IMR-90 (cell line): ENCODE data around the gene NXPH1. TPM values are rescaled to one million over a fixed set of nuclear protein-coding genes. Genes with fewer than 3 reads are reported as not detected.

Source experiments
- ATAC-seq: fragments of 200-7000 bp; cut with Tn5 transposase; 2 replicates; pipeline ENCODE4 v1.9.1; 2020; ENCODE audit warnings: low read depth, mild to moderate bottlenecking, moderate library complexity
- BruUV-seq: library from RNA; stranded (reverse); fragments of 400-500 nt; replicated peaks from 2 replicates; lab custom pipeline; 2021; lab: Mats Ljungman, UMichigan
- CTCF ChIA-PET: fragments of 300-600 bp; formaldehyde crosslinking; extraction: SDS; loops from one replicate; lab custom pipeline; 2021; ENCODE audit warnings: antibody characterized with exemption; lab: Yijun Ruan, JAX
- POLR2A ChIA-PET: fragments of 300-600 bp; sonication (Branson Sonifier 250); formaldehyde crosslinking; loops from one replicate; lab custom pipeline; 2022; ENCODE audit warnings: antibody characterized with exemption; ENCODE audit not compliant: unreplicated experiment; lab: Charles Lee
- DNase-seq: peaks from one replicate; pipeline ENCODE4 v3.0.0; 2013
- H2AFZ ChIP-seq: replicated peaks from 2 replicates; pipeline ENCODE3; 2013; ENCODE audit warnings: low read length, mild to moderate bottlenecking; ENCODE audit not compliant: poor library complexity
- H2AK5ac ChIP-seq: 2 replicates; pipeline ENCODE4 v1.6.1; 2013; ENCODE audit warnings: low read depth, low read length, inconsistent platforms
- H2AK9ac ChIP-seq: replicated peaks from 2 replicates; pipeline ENCODE3; 2013; ENCODE audit warnings: mild to moderate bottlenecking, low read depth, low read length, moderate library complexity; ENCODE audit not compliant: poor library complexity
- H2BK120ac ChIP-seq: 2 replicates; pipeline ENCODE4 v1.6.1; 2013; ENCODE audit warnings: low read depth, low read length, inconsistent platforms
- H2BK15ac ChIP-seq: 3 replicates; pipeline ENCODE4 v1.6.1; 2013; ENCODE audit warnings: low read depth, low read length, inconsistent platforms
- H2BK20ac ChIP-seq: 2 replicates; pipeline ENCODE4 v1.6.1; 2013; ENCODE audit warnings: low read depth, mild to moderate bottlenecking, inconsistent platforms, low read length, moderate library complexity
- H2BK5ac ChIP-seq: 2 replicates; pipeline ENCODE4 v1.6.1; 2013; ENCODE audit warnings: mild to moderate bottlenecking, low read depth, low read length, inconsistent platforms; ENCODE audit not compliant: poor library complexity, severe bottlenecking
- H3K14ac ChIP-seq: replicated peaks from 2 replicates; pipeline ENCODE4 v1.6.1; 2013; ENCODE audit warnings: low read depth, low read length, inconsistent platforms
- H3K18ac ChIP-seq: 2 replicates; pipeline ENCODE4 v1.6.1; 2013; ENCODE audit warnings: low read depth, low read length, control low read depth
- H3K23ac ChIP-seq: 2 replicates; pipeline ENCODE4 v1.6.1; 2013; ENCODE audit warnings: low read depth, low read length, inconsistent platforms
- H3K27ac ChIP-seq: 2 replicates; pipeline ENCODE4 v1.5.1; 2013; ENCODE audit warnings: mild to moderate bottlenecking, control low read depth, low read length; ENCODE audit not compliant: insufficient read depth
- H3K27me3 ChIP-seq: 2 replicates; pipeline ENCODE4 v1.6.1; 2013; ENCODE audit warnings: low read length; ENCODE audit not compliant: control insufficient read depth, insufficient read depth
- H3K36me3 ChIP-seq: 2 replicates; pipeline ENCODE4 v1.6.1; 2013; ENCODE audit warnings: low read length, mixed read lengths; ENCODE audit not compliant: control insufficient read depth, insufficient read depth
- H3K4ac ChIP-seq: 2 replicates; pipeline ENCODE4 v1.6.1; 2013; ENCODE audit warnings: low read depth, low read length, inconsistent platforms
- H3K4me1 ChIP-seq: 2 replicates; pipeline ENCODE4 v1.6.1; 2013; ENCODE audit warnings: low read length, mixed read lengths; ENCODE audit not compliant: control insufficient read depth, insufficient read depth
- H3K4me2 ChIP-seq: 2 replicates; pipeline ENCODE4 v1.6.1; 2013; ENCODE audit warnings: low read depth, mild to moderate bottlenecking, control low read depth, low read length, moderate library complexity
- H3K4me3 ChIP-seq: 2 replicates; pipeline ENCODE4 v1.5.1; 2013; ENCODE audit warnings: low read depth, mild to moderate bottlenecking, control low read depth, low read length, moderate library complexity; ENCODE audit not compliant: insufficient read depth
- H3K56ac ChIP-seq: 2 replicates; pipeline ENCODE4 v1.6.1; 2013; ENCODE audit warnings: low read length, inconsistent platforms; ENCODE audit not compliant: insufficient read depth; ENCODE audit errors: extremely low read depth
- H3K79me1 ChIP-seq, 2 experiments: 2 replicates each; pipeline ENCODE4 v1.6.1; 2013; ENCODE audit warnings: low read length in 2 of 2, inconsistent platforms in 1 of 2, low read depth in 1 of 2
- H3K9ac ChIP-seq: 2 replicates; pipeline ENCODE4 v1.6.1; 2013; ENCODE audit warnings: low read depth, low read length, control low read depth
- H3K9me1 ChIP-seq: 2 replicates; pipeline ENCODE4 v1.6.1; 2013; ENCODE audit warnings: low read length, inconsistent platforms; ENCODE audit not compliant: insufficient read depth
- H3K9me3 ChIP-seq: 2 replicates; pipeline ENCODE4 v1.6.1; 2013; ENCODE audit warnings: low read length; ENCODE audit not compliant: control insufficient read depth, insufficient read depth
- H4K20me1 ChIP-seq: 2 replicates; pipeline ENCODE4 v1.6.1; 2013; ENCODE audit warnings: low read length, inconsistent platforms; ENCODE audit not compliant: insufficient read depth
- H4K5ac ChIP-seq: 2 replicates; pipeline ENCODE4 v1.6.1; 2013; ENCODE audit warnings: mild to moderate bottlenecking, low read depth, low read length, control low read depth
- H4K8ac ChIP-seq, 2 experiments: 2 replicates each; pipeline ENCODE4 v1.6.1; 2013; ENCODE audit warnings: low read depth in 2 of 2, low read length in 2 of 2, control low read depth in 1 of 2, inconsistent platforms in 1 of 2
- H4K91ac ChIP-seq: 2 replicates; pipeline ENCODE4 v1.6.1; 2013; ENCODE audit warnings: low read depth, low read length, inconsistent platforms; ENCODE audit not compliant: insufficient read depth
- BHLHE40 ChIP-seq: fragments of 150-350 bp; IDR thresholded peaks from 2 replicates; pipeline ENCODE4 v1.6.1; 2016; ENCODE audit warnings: mild to moderate bottlenecking, low read depth, low read length
- CEBPB ChIP-seq: IDR thresholded peaks from 2 replicates; pipeline ENCODE4 v1.6.1; 2012; ENCODE audit warnings: low read depth, low read length, improper control_type of control experiment
- CHD1 ChIP-seq: IDR thresholded peaks from 2 replicates; pipeline ENCODE4 v1.6.1; 2012; ENCODE audit warnings: low read depth, low read length, improper control_type of control experiment
- FOS ChIP-seq: fragments of 150-350 bp; IDR thresholded peaks from 2 replicates; pipeline ENCODE4 v1.6.1; 2016; ENCODE audit warnings: low read depth, low read length
- MAFK ChIP-seq: IDR thresholded peaks from 2 replicates; pipeline ENCODE4 v1.6.1; 2012; ENCODE audit warnings: low read depth, low read length, improper control_type of control experiment
- MAZ ChIP-seq: IDR thresholded peaks from 2 replicates; pipeline ENCODE4 v1.6.1; 2012; ENCODE audit warnings: low read depth, mild to moderate bottlenecking, low read length, improper control_type of control experiment, moderate library complexity, borderline replicate concordance
- MXI1 ChIP-seq: IDR thresholded peaks from 2 replicates; pipeline ENCODE4 v1.6.1; 2012; ENCODE audit warnings: low read depth, mild to moderate bottlenecking, low read length, moderate library complexity, borderline replicate concordance
- NFE2L2 ChIP-seq: fragments of 150-350 bp; IDR thresholded peaks from 2 replicates; pipeline ENCODE4 v1.6.1; 2016; ENCODE audit warnings: low read depth, mild to moderate bottlenecking, low read length
- POLR2A ChIP-seq: IDR thresholded peaks from 2 replicates; pipeline ENCODE4 v1.6.1; 2012; ENCODE audit warnings: mild to moderate bottlenecking, low read depth, low read length
- RAD21 ChIP-seq: IDR thresholded peaks from 2 replicates; pipeline ENCODE4 v1.6.1; 2012; ENCODE audit warnings: low read length, improper control_type of control experiment
- RCOR1 ChIP-seq: IDR thresholded peaks from 2 replicates; pipeline ENCODE4 v1.6.1; 2012; ENCODE audit warnings: mild to moderate bottlenecking, low read length, improper control_type of control experiment; ENCODE audit not compliant: insufficient replicate concordance
- RFX5 ChIP-seq: IDR thresholded peaks from 2 replicates; pipeline ENCODE4 v1.8.0; 2012; ENCODE audit warnings: low read depth, mild to moderate bottlenecking, low read length, moderate library complexity
- SMC3 ChIP-seq: fragments of 150-350 bp; IDR thresholded peaks from 2 replicates; pipeline ENCODE4 v1.6.1; 2016; ENCODE audit warnings: low read depth, mild to moderate bottlenecking, antibody characterized with exemption, low read length, moderate library complexity
- WGBS, 2 experiments: methylation state at CpG; one replicate each; pipeline versions ENCODE4 v1.1.5 to v1.1.7; 2013; ENCODE audit warnings: missing lambda C conversion rate in 2 of 2; ENCODE audit not compliant: insufficient read length in 1 of 2; ENCODE audit errors: extremely low coverage in 2 of 2; 5-methylcytosine and 5-hydroxymethylcytosine counted together
- dilution Hi-C: fragments of 300-500 bp; cut with HindIII; formaldehyde crosslinking; loops from one replicate; pipeline ENCODE4 v1.14.3; 2018; ENCODE audit warnings: low sequenced_read_pairs; ENCODE audit not compliant: unreplicated experiment
- in situ Hi-C: fragments of 300-500 bp; cut with MboI; formaldehyde crosslinking; loops from 3 replicates; pipeline ENCODE4 v1.14.3; 2019; ENCODE audit warnings: low sequenced_read_pairs, inconsistent platforms, mixed read lengths
- intact Hi-C: fragments of 100-400 bp; cut with micrococcal nuclease; formaldehyde crosslinking; loops from 2 replicates; pipeline ENCODE4 v1.10.0; 2022
- polyA plus RNA-seq, 3 experiments: library from polyadenylated mRNA; depleted of rRNA; stranded (reverse); fragments of >200 nt; gene quantifications; 2 replicates each; pipeline ENCODE4 v1.2.3, GENCODE V29; 2012; ENCODE audit warnings: low replicate concordance in 1 of 3
- total RNA-seq: library from RNA; depleted of rRNA; stranded (reverse); fragments of >200 nt; gene quantifications from 2 replicates; pipeline ENCODE4 v1.2.3, GENCODE V29; 2012
- TF ChIP-seq, protein P1 (sequence below): fragments of 150-350 bp; IDR thresholded peaks from 2 replicates; pipeline ENCODE4 v1.6.1; 2016; ENCODE audit warnings: low read depth, mild to moderate bottlenecking, low read length, moderate library complexity, borderline replicate concordance
- TF ChIP-seq, protein P2 (sequence below): conservative IDR thresholded peaks from 2 replicates; pipeline ENCODE4 v1.5.1; 2012; ENCODE audit warnings: mild to moderate bottlenecking, low read depth, low read length, improper control_type of control experiment
- TF ChIP-seq, protein P3 (sequence below): fragments of 150-350 bp; IDR thresholded peaks from 2 replicates; pipeline ENCODE4 v1.6.1; 2017; ENCODE audit warnings: mild to moderate bottlenecking, antibody characterized with exemption, low read length, low read depth

The NXPH1 gene
- total and polyA plus RNA-seq, 2 of the 4 experiments (the other 2 are of a cell fraction): not detected

DNA sequence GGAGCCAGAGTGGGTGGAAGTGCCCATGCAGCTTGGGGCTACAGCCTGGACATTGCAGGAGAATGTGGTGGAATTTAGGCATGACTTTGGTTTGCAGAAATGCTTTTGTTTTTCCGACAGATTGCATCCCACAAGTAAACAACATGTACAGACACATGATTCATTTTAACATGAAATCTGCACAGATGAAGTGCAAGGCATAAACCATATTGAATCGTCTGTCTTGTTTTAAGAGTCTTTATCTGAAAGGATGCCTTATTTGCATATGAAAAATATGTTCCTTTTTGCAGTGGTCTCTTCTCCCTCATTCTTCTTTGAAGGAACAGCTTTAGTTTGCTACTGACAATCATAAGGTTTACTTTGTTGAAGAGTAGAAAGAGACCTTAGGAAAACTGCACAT lies 94.9 kb downstream of the NXPH1 start:
- no peak overlapping the region for H3K4me2 ChIP-seq
- H3K9me1 ChIP-seq: no peaks in the 10 kb centered on the region
- ChIA-PET CTCF (no interaction called here), POLR2A (no interaction called here)
- DNase-seq (no peak), ATAC-seq (no peak)
- H4K20me1 ChIP-seq: no peaks in the 10 kb centered on the region
- WGBS, 2 experiments: no CpG with 5 or more reads among the region's 2 CpGs
- no peak overlapping the region for H3K23ac ChIP-seq
- no peak overlapping the region for H2AFZ ChIP-seq
- H4K5ac ChIP-seq: no peak overlapping the region
- H3K27ac ChIP-seq: no peak overlapping the region
- dilution Hi-C loops: no loop called here
- H2BK15ac ChIP-seq: no peak overlapping the region
- no peak overlapping the region for H3K56ac ChIP-seq
- no peak overlapping the region for H2BK120ac ChIP-seq
- no peak overlapping the region for H2BK20ac ChIP-seq
- no peak overlapping the region for H3K14ac ChIP-seq
- H2BK5ac ChIP-seq: no peak overlapping the region
- H3K27me3 ChIP-seq: no peaks in the 10 kb centered on the region
- no peak for TF ChIP-seq CHD1
- no peak for TF ChIP-seq SMC3
- no peak for TF ChIP-seq MXI1
- no peak for TF ChIP-seq RFX5
- TF ChIP-seq MAFK: no peak
- no peak for TF ChIP-seq BHLHE40
- no peak for TF ChIP-seq RAD21
- no peak for TF ChIP-seq FOS
- TF ChIP-seq, protein P1, sequence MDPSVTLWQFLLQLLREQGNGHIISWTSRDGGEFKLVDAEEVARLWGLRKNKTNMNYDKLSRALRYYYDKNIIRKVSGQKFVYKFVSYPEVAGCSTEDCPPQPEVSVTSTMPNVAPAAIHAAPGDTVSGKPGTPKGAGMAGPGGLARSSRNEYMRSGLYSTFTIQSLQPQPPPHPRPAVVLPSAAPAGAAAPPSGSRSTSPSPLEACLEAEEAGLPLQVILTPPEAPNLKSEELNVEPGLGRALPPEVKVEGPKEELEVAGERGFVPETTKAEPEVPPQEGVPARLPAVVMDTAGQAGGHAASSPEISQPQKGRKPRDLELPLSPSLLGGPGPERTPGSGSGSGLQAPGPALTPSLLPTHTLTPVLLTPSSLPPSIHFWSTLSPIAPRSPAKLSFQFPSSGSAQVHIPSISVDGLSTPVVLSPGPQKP: no peak
- no peak for TF ChIP-seq RCOR1
- TF ChIP-seq, protein P2, sequence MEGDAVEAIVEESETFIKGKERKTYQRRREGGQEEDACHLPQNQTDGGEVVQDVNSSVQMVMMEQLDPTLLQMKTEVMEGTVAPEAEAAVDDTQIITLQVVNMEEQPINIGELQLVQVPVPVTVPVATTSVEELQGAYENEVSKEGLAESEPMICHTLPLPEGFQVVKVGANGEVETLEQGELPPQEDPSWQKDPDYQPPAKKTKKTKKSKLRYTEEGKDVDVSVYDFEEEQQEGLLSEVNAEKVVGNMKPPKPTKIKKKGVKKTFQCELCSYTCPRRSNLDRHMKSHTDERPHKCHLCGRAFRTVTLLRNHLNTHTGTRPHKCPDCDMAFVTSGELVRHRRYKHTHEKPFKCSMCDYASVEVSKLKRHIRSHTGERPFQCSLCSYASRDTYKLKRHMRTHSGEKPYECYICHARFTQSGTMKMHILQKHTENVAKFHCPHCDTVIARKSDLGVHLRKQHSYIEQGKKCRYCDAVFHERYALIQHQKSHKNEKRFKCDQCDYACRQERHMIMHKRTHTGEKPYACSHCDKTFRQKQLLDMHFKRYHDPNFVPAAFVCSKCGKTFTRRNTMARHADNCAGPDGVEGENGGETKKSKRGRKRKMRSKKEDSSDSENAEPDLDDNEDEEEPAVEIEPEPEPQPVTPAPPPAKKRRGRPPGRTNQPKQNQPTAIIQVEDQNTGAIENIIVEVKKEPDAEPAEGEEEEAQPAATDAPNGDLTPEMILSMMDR: no peak
- no peak for TF ChIP-seq POLR2A
- TF ChIP-seq, protein P3, sequence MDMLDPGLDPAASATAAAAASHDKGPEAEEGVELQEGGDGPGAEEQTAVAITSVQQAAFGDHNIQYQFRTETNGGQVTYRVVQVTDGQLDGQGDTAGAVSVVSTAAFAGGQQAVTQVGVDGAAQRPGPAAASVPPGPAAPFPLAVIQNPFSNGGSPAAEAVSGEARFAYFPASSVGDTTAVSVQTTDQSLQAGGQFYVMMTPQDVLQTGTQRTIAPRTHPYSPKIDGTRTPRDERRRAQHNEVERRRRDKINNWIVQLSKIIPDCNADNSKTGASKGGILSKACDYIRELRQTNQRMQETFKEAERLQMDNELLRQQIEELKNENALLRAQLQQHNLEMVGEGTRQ: no peak
- TF ChIP-seq NFE2L2: no peak
- no peak for TF ChIP-seq MAZ
- no peak for TF ChIP-seq CEBPB
- H3K4ac ChIP-seq: no peak overlapping the region
- H3K36me3 ChIP-seq: no peaks in the 10 kb centered on the region
- intact Hi-C loops: no loop called here
- no TSS peak for BruUV-seq
- H3K4me1 ChIP-seq: no peaks in the 10 kb centered on the region
- no peak overlapping the region for H3K18ac ChIP-seq
- H2AK5ac ChIP-seq: no peak overlapping the region
- H4K8ac ChIP-seq: no peak overlapping the region
- no peaks in the 10 kb centered on the region for H3K79me1 ChIP-seq
- H4K91ac ChIP-seq: no peak overlapping the region
- H3K4me3 ChIP-seq: no peak overlapping the region
- in situ Hi-C loops: no loop called here
- H2AK9ac ChIP-seq: no peak overlapping the region
- no peak overlapping the region for H3K9ac ChIP-seq
- peaks cover 8% of the 10 kb centered on the region; the same call in 1 of the 2 replicates for H3K9me3 ChIP-seq
